Activated gamma-delta T cell treated with Interleukin-2 at 50 U/mL for 16 hours (primary cell): Measurements from ENCODE around the gene OLAH.
"Not testable (repeated sequence)": the region's sequence is repeated elsewhere in the genome, so short reads cannot be mapped to it uniquely, and the experiment has no call there.

Source experiments
- DNase-seq: peaks from one replicate; pipeline ENCODE4 v3.0.0-alpha.2; 2020

Gene OLAH

GRCh38 chr10:15043674-15044073, at the start of gene OLAH:
OLAH (plus strand) TSS chr10:15043943; CDS start chr10:15047289, 3,346 bp downstream.
- DNase-seq, result no peak

DNA sequence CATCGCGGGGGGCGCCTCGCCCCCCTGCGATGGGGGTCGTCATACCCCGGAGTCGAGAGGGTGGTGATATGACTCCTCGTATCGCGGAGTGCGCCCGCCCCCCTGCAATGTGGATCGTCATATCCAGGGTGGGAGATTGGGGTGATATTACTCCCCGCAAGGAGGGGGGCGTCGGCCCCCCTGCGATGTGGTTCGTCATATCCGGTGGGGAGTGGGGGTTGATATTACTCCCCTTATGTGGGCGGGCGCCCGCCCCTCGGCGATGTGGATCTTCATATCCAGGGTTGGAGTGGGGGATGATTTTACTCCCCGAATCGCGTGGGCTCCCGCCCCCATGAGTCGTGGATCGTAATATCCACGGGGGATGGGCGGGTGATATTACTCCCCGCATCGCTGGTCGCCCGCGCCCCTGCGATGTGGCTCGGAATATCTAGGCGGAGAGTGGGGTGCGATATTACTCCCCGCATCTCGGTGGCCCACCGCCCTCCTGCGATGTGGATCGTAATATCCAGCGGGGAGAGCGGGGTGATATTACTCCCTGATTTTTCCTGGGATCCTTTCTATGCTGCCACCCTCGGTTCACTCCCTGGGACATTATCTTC, 47.7 kb upstream of the OLAH start:
- no peak for DNase-seq

DNA sequence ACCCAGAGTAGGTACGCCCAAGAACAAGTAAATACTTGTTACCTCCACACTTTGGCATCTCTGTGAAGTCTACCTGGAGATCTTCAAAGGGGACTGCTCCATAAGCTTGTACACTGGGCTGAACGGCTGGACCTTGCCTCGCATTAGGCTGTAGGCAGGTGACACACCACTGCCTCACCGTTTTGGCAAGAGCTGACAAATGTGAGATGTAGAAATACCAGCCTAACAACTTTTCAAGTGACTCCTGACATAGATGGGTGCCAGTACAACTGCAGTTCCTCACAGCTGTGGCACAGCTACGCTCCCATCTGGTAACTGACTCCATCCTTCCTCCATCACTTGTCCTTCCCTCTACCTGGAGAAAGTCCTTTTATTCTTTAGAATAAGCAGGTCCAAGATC, 30.2 kb upstream of the OLAH start:
- DNase-seq, result not testable (repeated sequence)

- no peak for DNase-seq
Observed at GRCh38 chr10:15015451-15015850, 28.3 kb upstream of the OLAH start.

GRCh38 chr10:15020966-15021365, 22.8 kb upstream of the OLAH start:
- not testable (repeated sequence) for DNase-seq

DNA sequence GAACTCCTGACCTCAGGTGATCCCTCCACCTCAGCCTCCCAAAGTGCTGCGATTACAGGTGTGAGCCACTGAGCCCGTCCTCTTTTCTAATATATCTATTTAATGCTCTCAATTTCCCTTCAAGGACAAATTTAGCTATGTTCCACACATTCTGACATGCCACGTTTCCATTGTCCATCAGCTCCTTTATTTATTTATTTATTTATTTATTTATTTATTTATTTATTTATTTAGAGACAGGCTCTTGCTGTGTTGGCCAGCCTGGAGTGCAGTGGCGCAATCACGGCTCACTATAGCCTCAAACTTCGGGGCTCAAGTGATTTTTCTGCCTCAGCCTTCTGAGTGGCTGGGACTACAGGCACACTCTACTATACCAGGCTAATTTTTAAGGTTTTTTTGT, 20.7 kb upstream of the OLAH start:
- DNase-seq, result not testable (repeated sequence)

DNA sequence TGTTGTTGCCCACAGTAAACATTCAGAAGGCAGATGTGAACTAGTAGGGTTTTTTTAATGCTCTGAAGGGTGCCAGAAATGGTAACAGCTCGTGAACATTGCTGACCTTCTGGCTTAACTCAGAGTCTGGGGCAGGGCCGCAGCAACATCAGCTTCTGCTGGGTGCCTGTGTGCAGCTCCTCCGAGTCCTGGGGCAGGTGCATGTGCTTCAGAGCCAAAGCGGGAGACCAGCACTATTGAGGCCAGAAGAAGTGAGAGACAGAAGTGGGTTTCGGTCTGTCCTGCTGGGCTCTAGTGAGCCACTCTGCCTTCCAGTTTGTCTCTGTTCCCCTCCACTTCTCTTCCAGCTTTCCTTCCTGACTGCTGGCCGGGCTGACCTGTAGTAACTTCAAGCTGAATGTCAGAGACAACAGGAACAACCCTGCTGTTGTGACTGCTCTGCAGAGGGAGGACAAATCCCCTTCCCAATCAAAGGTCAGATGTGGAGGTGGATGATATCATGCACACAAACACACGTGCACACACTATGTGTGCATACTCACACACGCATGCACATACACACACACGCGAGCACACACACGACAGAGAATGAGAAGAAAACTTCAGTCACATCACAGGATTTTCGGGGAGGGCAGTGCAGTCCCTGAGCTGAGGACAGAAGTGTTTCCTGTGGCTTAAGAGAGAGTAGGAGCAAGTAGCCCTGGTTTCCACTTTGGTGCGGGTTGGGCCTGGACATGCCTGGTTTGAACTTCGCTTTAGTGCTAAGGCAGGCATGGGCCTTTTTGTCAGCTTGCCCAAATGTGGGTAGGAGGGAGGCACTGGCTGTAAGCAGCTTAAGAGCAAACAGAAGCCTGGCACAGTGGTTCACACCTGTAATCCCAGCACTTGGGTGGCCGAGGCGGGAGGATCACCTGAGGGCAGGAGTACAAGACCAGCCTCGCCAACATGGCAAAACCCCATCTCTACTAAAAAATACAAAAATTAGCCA, 19.4 kb upstream of the OLAH start:
- not testable (repeated sequence) for DNase-seq

- not testable (repeated sequence) for DNase-seq
Observed at GRCh38 chr10:15025040-15025439, 18.7 kb upstream of the OLAH start.

DNA sequence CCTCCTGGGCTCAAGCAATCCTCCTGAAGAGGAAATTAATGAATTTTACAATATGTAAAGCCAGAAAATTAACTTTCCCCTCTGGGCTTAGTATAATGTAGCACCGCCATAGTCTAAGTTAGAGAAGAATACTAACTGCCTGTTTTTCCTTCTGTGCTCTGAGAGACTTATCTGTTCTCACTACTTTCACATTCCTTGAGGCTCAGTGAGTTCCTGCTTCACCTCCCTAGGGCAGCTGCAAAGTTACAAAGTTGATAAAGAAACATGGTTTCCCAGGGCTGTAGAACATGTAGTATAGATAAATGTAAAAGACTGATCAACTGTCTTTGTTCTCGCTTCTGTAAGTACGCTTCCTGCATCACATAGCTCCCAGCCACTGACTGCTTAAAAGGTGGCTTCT, 16.0 kb upstream of the OLAH start:
- DNase-seq, result no peak

DNA sequence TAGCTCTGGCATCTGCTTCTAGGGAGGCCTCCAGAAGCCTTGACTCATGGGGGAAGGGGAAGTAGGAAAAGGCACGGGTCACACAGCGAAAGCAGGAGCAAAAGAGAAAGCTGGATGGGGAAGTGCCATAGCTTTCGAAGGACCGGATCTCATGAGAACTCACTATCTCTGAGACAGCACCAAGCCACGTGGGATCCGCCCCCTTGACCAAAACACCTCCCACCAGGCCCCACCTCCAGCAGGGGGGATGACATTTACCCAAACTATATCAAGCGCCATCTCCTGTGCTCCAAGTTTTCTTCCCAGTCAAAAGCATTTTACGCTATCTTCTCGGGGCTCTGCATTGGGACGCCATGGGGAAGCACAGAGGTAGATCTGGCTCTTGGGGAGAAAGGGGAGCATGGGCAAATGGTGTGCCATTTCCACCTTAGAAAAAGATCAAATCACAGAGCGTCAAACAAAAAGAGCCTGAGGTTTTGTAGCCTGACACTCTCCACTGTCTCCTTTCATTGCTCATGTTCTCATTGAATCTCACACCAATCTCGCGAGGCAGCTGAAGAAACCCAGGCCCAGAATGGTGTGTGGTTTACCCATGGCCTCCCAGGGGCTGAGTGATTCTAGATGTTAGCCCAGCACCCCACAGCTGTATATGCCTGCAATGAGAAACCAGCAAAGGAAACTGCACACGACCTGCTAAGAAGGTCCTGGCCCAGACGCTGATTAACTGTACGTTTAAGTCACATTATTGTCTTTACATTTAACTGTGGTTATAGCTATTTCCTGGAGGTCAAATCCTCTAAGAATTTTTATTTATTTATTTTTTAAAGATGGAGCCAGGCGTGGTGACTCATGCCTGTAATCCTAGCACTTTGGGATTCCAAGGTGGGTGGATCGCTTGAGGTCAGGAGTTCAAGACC, 8.1 kb upstream of the OLAH start:
- no peak for DNase-seq

GRCh38 chr10:15037691-15038090, 6.1 kb upstream of the OLAH start:
- DNase-seq, result no peak

GRCh38 chr10:15038416-15038815, 5.3 kb upstream of the OLAH start:
- DNase-seq, result no peak

DNA sequence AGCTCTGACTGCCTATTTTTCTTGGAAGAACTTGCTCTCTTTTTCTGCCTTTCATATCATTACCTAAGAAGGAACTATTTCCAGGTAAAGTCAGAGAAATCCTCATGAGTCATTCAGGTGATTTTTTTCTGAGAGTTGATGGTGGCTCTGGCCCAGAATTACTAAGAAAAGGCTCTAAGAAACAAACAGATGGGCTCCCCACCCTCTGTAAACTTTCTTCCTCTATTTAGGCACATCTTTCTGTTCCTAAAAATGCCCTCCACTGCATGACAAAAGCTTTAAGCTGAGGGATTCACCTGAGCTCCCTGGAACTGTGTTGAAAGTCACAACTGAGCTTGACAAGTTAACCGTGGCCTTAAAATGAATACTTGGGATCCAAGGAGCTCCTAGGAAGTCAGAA, 1.6 kb downstream of the OLAH start:
- DNase-seq, result no peak

DNA sequence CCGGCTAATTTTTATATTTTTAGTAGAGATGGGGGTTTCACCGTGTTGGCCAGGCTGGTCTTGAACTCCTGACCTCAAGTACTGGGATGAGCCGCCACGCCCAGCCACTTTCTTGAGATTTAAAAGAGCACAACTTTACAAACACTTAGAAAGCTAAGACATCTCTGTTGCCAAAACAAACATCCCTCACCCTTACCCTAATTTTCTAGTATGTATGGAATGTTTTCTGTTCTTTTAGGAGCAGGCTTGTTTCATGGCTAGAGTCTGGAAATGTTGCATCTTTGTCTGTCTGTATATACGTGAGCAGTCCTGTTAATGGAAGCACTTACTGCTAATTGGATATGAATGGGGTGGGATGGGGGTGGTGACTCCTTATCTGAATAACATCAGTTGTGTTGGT, 2.9 kb downstream of the OLAH start:
- DNase-seq, result no peak

- no peak for DNase-seq
Observed at GRCh38 chr10:15049533-15049932, 5.8 kb downstream of the OLAH start.

DNA sequence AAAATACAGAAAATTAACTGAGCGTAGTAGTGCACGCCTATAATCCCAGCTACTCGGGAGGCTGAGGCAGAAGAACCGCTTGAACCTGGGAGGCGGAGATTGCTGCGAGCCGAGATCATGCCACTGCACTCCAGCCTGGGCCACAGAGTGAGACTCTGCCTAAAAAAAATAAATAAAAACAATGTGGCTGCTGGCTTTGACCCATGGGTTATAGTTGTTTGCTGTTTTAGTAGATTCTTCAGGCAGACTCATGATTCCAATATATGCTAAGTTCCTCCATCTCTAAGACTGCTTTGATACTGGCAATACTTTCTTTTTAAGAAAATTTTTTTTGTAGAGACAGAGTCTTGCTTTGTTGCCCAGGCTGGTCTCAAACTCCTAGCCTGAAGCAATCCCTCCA, 8.4 kb downstream of the OLAH start:
- DNase-seq, result no peak

DNA sequence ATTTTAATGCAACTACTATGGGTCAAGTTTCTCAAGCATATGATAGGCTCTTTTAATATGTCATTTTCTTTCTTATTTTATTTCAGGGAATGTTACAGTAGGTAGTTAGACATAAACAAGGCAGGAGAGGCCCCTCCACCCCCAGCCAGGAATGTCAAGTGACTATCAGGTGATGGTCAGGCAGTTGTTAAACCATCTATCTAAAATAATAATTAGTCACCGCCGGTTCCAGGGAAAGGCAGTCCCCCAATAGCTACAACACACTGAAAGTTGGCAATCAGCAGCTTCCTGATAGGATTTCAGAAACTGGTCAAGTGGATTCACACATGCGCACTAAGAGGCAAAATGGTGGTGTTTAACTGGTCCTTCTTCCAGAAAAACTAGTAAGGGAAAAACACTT, 9.3 kb downstream of the OLAH start:
- no peak for DNase-seq

- DNase-seq, result no peak
Observed at GRCh38 chr10:15058689-15059088, 14.9 kb downstream of the OLAH start.

GRCh38 chr10:15059914-15060313, 16.2 kb downstream of the OLAH start:
- no peak for DNase-seq

DNA sequence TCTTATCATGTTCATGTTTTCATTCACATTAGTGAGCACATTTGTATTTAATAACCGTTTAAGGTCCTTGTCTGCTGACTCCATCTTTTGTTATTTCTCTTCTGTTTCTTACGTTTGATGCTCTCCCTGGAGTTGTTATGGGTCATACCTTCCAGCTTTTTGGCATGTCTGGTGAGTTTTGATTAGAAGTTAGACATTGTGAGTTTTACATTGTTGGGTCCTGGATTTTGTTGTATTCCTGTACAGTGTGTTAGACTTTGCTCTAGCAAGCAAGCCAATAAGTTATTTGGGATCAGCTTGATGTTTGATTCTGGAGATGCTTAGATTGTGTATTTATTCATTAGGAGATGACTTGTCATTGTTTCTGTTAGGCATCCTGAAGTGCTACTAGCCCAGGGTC, 16.9 kb downstream of the OLAH start:
- DNase-seq, result no peak

DNA sequence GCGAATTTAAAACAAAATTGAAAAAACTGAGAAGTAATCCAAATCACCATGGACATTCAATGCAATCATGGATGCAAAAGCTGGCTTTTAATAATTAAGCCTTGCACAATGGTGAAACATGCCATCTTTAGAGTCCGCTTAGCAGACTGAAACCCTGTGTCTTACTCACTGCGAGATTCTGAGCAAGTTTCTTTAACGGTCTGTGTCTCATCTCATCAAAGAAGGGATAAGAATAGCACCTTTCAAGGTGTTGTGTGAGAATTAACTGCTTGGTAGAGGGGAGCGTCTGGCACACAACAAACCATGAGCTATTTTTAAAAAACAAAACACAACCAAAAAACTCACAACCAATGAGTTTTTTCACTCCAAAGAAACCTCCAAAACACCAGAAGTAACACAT, 23.4 kb downstream of the OLAH start:
- DNase-seq, result no peak

DNA sequence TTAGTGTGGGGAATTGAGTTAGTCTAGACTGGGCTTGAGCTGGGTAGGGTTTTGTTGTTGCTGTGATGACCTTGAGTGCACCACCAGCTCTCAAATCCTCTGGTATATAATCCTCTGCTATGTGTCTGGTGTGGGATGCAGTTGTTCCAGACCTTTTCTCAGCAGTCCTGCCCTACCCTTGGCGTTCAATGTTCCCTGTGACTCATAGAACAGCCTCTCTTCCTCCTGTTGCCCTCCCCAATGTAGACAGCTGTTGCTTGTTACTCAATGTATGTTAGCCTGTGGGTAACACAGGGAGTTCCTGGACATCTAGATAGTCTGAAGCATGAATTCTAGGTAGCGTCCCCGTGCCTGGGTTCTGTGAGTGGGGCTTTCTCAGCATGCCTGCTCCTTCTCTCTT, 25.1 kb downstream of the OLAH start:
- DNase-seq, result no peak

GRCh38 chr10:15069230-15069629, 25.5 kb downstream of the OLAH start:
- DNase-seq, result no peak
